ENCODE data around the gene CADPS.

The CADPS gene

DNA sequence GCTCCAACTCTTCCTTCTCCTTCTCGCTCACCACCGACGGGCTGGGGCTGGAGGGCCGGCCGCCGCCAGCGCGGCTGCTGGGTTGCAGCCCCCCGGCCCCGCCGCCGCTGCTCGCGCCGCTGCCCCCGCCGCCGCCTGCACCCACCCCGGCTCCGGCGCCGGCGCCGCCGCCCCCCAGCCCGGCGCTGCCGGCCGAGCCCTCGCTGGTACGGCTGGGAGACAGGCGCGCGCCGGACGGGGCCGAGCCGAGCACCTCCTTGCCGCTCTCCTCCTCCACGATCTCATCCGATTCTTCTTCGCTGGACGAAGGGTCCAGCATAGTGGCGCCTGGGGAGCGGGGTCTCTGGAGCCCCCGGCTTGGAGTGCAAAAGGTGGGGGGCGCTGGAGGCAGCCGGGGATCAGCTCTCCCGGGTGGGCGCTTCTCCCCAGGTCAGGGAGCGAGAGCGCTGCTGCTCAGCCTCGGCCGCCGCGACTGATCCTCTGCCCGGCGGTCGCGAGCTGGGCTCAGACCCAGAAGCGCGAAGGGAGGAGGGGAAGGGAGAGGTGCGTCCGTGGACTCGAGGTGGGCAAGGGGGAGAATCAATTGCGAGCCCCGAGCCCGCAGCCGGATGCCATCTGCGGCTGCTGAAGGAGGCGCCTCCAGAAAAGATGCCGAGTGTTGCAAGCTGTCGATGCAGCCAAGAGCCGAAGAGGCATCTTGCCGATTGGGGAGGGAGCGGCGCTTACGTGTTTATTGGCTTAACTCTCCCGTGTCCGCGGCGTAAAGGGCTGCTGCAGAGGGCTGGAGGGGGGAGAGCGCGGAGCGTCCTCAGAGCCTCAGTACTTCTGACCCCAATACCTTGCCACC lies at the start of gene CADPS:
Gene CADPS, minus strand, starts transcription at position 706 of the 847 bp plus-strand sequence. Its CDS starts 387 bp downstream, at position 319.
- DNase-seq = peak; percentile 24

DNA sequence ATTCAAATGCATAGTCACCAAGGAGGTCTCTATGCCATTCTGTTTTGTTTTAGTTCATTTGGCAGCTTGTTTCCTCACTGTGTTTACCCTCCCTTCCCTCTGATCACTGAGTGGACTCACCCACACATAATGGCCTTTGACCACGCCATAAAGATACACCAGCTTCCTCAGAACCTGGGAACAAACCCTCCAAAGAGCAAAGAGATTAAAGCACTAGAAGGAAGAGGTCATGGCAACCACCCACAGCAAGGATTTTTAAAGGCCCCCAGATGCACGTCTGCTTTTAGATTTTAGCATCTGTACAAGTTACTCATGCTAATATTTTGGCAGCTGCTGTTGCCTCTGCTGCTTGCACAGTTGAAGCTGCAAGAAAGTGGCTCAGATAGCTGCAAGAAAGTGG lies 47.9 kb upstream of the CADPS start:
- peak; percentile 21 for DNase-seq

DNA sequence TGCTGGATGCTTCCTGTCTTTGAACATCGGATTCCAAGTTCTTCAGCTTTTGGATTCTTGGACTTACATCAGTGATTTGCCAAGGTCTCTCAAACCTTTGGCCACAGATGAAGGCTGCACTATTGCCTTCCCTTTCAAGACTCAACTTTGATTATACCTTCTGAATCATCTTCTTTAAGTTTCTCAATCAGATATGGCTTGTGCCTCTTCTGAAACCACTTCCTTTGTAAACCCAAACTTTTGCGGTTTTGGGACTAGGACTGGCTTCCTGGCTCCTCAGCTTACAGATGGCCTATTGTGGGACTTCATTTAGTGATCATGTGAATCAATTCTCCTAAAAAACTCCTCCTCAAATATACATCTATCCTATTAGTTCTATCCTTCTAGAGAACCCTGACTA lies 47.1 kb upstream of the CADPS start:
- DNase-seq = no peak

DNA sequence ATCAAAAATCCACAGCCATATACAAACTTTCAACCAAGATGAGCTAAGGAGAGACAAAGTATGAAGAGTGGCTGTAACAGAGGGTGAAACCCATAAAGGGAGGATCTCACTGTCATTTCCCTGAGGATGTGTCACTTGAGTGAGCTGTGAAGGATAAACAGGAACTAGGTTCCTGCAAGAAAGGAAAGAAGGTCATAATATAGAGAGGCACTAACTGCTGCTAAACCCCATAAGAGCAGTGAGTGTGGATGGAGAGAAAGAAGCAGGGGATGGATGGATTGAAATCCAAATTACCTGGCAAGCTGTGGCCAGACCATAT lies 45.2 kb upstream of the CADPS start:
- DNase-seq = no peak

DNA sequence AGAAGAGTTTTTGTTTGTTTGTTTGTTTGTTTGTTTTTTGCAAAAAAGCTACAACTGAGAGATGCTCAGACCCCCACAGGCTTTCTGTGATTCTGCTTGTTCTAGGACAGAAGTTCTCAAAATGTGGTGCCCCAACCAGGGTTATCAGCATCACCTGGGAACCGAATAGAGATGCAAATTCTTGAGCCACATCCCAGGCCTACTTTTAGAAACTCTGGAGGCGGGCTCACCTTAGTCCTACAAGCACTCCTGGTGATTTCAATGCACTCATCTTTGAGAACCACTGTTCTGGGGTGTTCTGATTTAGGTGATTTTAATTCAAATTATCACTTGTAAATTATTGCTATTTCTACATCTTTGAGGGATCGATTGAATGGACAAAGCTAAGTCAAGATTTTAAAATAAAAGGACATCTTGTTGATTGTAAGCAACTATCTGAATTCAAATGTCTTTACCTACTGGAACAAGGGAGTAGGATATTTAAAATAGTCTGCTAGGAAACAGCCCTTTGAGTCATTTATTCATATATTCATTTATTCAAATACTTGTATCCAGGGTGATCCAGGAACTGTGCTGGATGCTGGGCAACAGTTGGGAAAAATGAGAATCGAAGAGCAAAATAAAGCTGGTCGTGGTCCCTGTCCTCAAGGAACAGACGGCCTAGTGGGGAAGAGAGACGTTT lies 44.7 kb upstream of the CADPS start:
- no peak for DNase-seq

DNA sequence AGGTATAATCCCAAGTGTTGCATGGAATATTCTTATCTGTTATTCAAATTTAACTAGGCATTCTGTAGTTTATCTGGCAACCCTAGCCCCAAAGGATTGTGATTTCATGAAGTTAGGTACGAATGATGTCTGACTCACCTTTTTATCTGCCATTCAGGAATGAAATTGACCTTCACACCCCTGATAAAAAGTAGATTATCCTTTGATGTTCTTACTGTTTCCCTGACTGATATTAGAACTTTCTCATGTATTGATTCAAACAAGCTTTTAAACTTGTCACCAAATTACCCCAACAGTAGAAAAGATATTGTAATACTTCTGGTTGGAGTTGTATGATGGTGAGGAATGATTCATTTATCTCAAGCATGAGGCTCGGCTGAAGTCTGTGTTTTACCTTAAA lies 43.6 kb upstream of the CADPS start:
- DNase-seq = no peak

DNA sequence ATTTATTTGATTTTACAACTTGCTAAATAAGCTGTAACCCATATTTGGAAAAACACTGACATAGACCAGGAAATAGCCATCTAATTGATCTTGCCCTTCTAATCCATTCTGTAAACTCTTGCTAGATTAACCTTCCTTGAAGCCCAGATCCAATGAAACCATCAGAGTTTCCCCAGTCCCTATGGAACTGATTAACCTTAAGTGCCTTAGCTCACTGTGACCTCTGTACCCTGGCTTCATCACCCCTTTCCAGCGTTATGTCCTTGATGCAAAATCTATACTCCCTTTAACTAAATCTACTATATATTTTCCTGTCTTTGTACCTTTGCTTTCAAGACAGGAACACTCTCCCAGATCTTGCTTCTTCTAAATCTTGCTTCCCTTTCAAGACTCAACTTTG lies 42.9 kb upstream of the CADPS start:
- DNase-seq = no peak

DNA sequence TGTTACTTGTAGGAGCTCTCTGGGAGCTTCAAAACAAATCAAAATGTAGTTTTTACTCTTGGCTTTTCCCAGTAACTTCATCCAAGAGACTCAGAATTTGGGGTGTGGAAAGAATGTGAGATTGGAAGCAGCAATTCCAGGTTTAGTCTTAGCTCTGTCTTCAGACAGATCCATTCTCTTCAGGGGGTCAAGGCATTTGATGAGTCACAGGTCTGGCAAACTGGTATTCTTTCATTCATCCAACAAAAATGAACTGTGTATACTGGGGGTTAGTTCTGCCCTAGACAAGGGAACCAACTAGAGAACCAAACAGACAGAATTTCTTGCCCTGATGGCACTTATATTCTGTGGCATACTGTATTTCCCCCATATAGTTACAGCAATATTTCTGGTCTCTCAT lies 36.3 kb upstream of the CADPS start:
- DNase-seq = no peak

DNA sequence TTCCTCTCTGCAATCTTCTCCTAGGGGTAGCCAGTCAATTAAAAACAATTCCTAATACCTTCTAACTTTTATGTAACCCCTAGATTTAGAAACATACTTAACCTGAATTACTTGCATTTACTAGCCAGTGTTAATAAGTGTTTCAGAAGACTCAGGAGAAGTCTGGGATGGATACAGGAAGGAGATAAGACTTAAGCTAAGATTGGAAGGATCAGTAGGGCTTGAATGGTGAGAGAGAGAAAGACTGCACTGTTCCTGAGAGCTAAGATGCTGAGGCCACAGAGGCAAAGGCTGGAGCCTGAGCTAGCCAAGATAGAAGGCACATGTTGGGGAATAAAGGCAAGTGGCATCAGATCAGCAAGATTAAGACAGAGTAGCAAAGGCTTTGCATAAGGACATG lies 30.1 kb upstream of the CADPS start:
- DNase-seq = no peak

DNA sequence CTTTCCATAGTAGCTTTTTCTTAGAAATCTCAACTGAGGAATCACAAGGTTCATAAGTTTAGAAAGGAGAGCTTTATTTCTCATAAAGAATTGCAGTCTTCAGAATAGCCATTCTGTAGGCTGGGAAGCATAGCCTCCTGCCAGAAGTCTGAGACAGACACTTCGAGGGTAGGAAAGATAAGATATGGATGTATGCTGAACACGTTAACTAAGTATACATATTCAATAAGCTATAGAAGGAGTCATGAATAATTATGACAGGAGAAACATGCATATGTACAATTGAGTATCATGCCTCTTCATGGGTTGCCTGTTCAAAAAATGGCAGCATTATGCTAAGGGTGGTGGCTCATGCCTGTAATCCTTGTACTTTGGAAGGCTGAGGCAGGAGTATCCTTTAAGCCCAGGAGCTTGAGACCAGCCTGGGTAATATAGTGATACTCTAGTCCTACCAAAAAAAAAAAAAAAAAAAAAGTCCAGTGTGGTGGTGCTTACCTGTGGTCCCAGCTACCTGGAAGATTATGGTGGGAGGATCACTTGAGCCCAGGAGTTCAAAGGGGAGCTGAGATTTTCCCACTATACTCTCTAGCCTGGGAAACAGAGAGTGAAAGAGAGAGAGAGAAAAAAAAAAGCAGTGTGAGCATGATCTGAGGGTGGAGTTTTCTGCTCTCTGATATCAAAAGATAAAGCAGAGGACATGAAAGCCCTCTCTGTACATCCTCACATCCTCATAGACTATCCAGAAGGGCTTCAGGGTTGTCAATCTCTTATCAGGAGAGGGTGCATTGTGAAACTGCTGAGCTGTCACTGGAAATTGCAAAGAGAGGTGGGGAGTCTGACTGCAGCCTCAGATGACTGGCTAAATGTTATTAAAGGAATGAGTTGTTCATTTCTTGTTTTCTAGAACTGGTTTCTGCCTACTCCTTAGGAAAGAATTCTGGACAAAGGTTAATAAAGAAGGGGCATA lies 23.6 kb upstream of the CADPS start:
- no peak for DNase-seq

DNA sequence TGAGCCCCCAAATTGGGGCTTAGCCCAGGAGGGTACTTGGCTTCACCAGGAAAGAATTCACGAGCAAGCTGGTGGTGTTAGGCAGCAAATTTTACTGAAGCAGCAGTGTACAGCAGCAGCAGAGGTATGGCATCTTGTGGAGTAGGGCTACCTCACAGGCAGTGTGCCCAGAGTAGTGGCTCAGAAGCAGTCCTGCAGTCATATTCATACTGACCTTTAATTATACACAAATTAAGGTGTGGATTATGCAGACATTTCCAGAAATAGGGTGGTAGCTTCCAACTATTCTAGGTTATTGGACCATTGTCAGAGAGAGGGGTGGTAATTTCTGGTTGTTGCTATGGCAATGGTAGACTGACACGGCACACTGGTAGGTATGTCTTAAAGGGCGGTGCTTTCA lies 20.7 kb upstream of the CADPS start:
- DNase-seq = no peak

DNA sequence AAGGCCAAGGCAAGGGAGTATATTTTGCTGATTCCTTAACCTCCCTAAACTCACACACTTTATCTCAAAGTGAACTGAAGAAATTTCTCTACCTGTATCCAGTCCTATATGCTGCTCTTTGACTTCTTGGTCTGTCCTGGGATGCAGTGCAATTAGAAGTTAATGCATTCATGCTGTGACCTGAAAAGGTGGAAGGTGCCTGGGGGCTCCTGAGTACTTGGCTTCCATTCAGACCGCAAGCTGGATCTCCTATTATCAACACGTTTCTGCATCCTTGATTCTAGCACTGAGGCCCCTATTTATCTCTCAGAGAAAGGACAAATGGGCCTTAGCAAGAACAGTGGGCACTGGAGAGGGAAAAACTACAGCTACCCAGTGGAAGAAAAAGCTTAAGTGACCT lies 17.7 kb upstream of the CADPS start:
- no peak for DNase-seq

DNA sequence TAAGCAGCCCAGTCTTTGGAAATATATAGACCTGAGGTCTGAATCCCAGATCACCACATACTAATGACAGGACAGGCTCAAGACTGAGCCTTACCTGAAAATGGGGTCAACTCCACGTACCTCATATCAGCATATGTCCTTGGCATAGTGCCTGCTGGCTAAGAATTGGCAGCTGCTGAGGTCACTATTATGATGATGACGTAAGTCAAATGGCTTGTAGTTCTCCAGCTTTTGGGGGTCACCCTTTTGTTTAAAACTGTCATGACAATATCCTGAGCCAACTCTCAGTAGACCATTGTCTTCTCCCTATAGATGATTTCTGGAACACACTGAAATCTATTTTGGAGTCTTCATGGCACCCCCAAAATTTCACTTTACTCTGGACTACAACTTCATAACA lies 16.8 kb upstream of the CADPS start:
- DNase-seq = no peak

DNA sequence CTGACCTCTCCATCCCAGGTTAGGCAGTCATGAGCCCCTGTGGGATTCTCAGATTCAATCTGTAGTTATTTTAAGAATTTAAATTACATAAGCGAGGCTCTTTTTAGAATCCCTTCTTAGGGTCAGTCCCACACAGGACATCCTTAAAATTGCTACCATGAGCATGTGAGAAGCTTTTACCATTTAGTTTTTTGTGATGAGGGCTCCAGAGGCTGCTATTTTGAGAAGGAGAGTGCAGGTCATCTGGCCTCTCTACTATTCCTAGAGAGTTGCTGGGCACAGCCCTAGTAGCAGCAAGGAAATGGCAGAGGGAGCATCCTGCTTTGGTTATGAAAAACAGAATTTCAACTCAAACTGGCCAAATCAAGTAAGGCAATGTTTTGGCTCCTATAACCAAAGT lies 13.6 kb upstream of the CADPS start:
- no peak for DNase-seq

DNA sequence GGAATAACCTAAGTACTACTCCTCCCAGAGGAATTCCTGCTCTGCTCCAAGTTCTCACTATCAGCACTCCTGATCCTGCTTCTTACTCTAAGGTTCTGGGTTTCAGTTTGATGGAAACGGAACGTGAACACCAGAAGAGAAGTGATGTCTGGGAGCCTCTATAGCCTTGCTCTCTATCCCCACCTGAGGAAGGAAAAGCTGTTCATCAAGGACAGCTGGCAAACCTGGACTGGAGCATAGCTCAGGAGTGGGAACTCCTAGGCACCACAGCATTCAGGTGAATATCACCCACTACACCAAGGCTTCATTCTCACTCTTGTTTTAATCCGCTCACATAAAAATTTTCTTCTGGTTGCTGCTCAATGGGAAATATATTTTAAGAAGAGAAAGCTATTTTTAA lies 13.0 kb upstream of the CADPS start:
- DNase-seq = no peak

DNA sequence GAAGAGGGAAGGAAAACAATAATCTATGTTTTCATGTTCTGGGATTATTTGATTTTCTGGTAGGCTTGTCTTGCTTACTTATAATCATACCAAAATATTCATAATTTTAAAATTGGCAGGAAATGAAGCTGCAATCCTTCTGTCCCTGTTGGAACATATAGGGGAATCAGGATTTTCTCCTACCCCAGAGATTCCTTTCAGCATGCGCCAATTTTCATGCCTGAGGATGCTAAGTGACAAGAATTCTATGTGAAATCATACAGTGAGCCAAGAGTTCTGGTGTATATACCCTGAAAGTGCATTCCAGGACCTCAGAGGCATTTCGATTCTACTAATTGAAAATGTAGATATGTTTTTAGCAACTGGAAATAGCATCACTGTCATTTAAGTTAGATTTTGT lies 9.9 kb upstream of the CADPS start:
- no peak for DNase-seq

DNA sequence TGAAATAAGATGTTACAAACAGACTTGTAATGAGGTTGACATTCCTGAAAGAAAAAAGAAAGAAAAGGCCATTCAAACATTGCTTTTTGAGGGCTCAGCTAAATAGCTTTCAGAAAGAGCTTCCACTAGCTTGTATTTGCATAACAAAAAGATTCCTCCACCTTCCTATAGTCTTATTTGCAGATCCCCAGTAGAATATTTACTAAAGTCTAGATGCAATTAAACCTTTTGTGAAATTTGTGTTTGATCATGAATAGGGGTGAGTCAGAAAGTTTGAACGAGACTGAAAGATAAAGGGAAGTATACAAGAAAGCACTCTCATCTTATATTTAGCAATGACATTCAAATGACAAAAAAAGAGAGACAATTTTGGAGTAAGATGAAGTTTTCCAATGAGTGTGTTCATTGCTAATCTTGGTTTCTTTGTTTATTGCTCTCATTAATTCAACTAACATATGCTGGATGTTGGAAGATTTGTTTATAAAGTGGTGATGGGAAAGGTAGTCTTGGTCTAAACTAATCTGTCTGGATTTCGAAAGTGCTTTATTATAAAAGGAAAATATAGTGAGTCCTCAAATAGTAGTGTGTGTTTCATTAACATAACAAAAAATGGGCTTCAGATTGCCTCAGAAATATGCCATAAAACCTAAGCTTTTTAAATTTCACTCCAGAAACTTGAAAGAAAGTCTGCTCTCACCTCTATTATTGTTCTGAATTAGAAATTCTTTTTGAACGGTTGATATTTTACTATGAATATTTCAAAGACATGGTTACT lies 9.1 kb upstream of the CADPS start:
- no peak for DNase-seq

DNA sequence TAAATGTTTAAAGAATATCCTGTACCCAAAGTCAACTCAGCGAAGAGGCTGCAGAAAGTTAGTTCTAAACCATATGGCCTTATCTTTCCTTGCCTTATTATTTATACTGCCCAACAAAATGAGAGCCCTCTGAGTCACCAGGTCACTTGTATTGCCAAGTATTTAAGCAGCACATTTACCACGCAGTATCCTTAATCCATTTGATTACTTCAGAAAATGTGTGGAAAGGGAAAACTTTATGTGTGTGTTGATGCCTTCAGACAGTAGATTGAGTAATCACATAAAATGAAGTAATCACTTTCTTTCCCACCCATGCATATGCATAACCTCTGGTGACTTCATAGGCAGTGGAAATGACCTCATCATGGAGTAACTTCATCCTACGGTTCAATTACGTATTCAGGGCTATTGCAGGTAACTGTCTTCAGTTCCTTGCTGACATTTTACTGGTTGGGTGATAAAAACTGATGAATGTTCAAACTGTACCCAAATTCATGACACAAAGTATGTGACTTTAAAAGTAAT lies 7.5 kb upstream of the CADPS start:
- DNase-seq = no peak

DNA sequence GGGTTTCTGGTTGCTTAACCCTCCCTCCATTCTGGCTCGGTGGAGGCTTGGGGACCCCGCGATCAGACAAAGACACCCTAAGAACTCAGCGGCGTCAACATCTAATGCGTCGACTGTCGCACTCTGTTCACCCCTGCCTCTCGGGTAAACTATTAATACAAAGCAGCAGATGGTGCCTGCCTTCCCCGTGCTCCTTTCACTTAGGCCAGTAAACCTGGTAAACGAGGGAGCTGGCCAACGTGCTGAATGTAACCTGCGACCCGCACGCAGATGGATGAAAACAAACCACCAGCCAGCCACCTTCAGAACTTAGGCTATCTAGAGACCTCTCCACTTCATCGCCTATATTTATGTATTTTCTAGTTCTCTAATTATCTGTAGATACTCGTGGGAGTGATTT lies 848 bp upstream of the CADPS start:
- peak; percentile 63 for DNase-seq

DNA sequence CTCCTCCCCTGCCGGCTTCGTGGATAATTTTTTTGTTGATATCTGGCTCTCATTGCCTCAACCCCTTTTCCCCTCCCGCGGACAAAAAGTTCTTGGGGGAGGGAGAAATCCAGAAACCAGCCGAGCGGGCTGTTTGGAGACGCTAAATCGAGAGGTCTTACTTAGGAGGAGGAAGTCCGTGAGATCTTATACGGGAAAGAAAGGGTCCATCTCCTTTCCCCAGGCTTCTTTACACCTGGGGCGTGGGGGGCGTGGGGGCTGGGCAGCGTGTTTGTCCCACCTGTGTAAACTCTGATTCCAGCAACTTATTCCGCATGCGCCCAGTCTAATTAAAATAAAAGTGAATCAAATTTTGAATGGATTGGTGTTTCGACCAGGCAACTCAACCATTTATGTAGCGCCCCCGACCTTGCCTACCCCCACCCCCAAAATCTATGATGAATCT lies 364 bp upstream of the CADPS start:
- no peak for DNase-seq

DNA sequence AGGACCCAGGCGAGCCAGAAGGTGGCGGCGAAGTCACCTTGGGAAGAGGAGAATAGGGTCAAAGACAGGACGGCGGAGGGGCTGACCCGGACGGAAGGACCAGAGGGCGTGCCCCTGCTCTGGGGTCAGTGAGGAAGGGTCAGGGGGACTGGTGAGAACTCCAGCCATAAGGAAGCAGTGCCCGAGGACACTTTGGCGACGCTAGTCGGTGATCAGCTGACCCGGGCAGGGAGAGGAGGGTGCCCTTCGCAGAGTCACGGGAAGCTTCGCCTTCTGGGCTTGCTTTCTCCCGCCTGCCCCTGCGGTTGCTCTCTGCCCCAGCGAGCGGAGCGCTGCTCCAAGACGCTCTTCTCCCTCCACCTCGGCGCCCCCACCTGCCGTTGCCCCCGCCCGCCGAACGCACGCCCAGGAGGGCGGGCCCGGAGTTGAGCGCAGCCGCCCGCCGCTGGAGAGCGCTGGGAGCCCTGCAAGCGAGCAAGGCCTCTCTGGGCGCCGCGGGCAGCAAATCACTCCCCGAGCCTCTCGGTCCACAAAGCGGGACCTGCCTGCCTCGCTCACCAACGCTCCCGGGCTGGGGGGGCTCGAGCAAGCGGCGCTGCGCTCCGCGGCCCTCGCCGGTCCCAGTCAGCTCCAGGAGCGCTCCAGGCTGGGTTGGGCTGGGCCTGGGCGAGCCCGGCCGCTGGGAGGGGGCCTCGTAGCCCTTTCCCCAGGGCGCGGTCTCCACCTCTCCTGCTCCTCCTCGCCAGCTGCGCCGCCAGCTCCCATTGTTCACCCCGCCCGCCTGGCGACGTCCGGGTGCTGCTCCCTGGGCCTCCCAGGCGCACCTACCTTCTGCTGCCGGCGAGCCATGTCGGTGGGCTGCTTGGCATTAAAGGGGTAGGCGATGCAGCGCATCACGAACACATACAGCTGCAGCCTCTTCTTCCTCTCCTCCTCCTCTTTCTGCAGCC lies 1.2 kb downstream of the CADPS start:
- DNase-seq = peak; percentile 35
